A549 (cell line): ENCODE measurements around the gene UTP15. TPM values are rescaled to one million over a fixed set of nuclear protein-coding genes. Genes with fewer than 3 reads are reported as not detected.

Experiments used
- ATAC-seq, 2 experiments: fragments of 200-7000 bp in 1 of 2; fragments of >200 bp in 1 of 2; cut with Nextera tagmentation in 1 of 2; cut with Tn5 transposase in 1 of 2; 3 replicates each; pipeline versions ENCODE4 v1.8.0 to v1.9.1; 2018 to 2020; ENCODE audit warnings: mild to moderate bottlenecking in 1 of 2, moderate library complexity in 1 of 2
- CTCF ChIA-PET: fragments of 300-600 bp; sonication (Branson Sonifier 250); formaldehyde crosslinking; extraction: SDS; loops from one replicate; lab custom pipeline; 2021; ENCODE audit warnings: antibody characterized with exemption, inconsistent platforms; lab: Yijun Ruan, JAX
- POLR2A ChIA-PET: fragments of 350-600 bp; formaldehyde crosslinking; extraction: SDS; loops from one replicate; lab custom pipeline; 2021; ENCODE audit warnings: antibody characterized with exemption, inconsistent platforms; lab: Yijun Ruan, JAX
- DNase-seq, 2 experiments: peaks; one replicate each; pipeline versions ENCODE4 v3.0.0 to v3.0.0-alpha.2; 2011 to 2016; ENCODE audit warnings: low read depth in 1 of 2, low spot score in 1 of 2
- FAIRE-seq: peaks from 2 replicates; lab custom pipeline; 2011; peaks lifted over from hg19 to GRCh38; lab: Jason Lieb, UNC
- H3K27ac ChIP-seq, 2 experiments: fragments of >200 bp; sonication (Bioruptor Twin); formaldehyde crosslinking; 3 replicates each; pipeline ENCODE4 v1.5.1; 2016 to 2017
- H3K4me1 ChIP-seq: fragments of >200 bp; sonication (Bioruptor Twin); formaldehyde crosslinking; 3 replicates; pipeline ENCODE4 v1.6.1; 2016
- H3K4me2 ChIP-seq: fragments of >200 bp; sonication (Bioruptor Twin); formaldehyde crosslinking; 3 replicates; pipeline ENCODE4 v1.6.1; 2016
- H3K4me3 ChIP-seq: fragments of >200 bp; sonication (Bioruptor Twin); formaldehyde crosslinking; 3 replicates; pipeline ENCODE4 v1.5.1; 2016
- H3K9me3 ChIP-seq: fragments of >200 bp; sonication (Bioruptor Twin); formaldehyde crosslinking; 3 replicates; pipeline ENCODE4 v1.6.1; 2016
- BCL3 ChIP-seq: fragments of >200 bp; sonication (Bioruptor Twin); formaldehyde crosslinking; IDR thresholded peaks from 3 replicates; pipeline ENCODE4 v1.6.1; 2016
- CBX2 ChIP-seq: fragments of 200-600 bp; sonication (generic); IDR thresholded peaks from 2 replicates; pipeline ENCODE4 v1.6.1; 2016; ENCODE audit warnings: low read depth, mild to moderate bottlenecking, borderline replicate concordance
- CTCF ChIP-seq: fragments of >200 bp; sonication (Bioruptor Twin); formaldehyde crosslinking; IDR thresholded peaks from 3 replicates; pipeline ENCODE4 v1.5.1; 2016
- E2F6 ChIP-seq: IDR thresholded peaks from 2 replicates; pipeline ENCODE4 v1.6.1; 2012; ENCODE audit warnings: low read depth, borderline replicate concordance
- EHMT2 ChIP-seq: fragments of 200-600 bp; sonication (generic); IDR thresholded peaks from 2 replicates; pipeline ENCODE4 v1.6.1; 2016; ENCODE audit warnings: antibody characterized with exemption, low read depth, mild to moderate bottlenecking, moderate library complexity
- EP300 ChIP-seq, 2 experiments: fragments of >200 bp; sonication (Bioruptor Twin); formaldehyde crosslinking; IDR thresholded peaks; 2 replicates in 1 of 2; 3 replicates in 1 of 2; pipeline ENCODE4 v1.6.1; 2016 to 2017
- FOSL2 ChIP-seq, 2 experiments: fragments of 450-650 bp in 1 of 2; fragments of >200 bp in 1 of 2; sonication (Bioruptor Twin) in 1 of 2; formaldehyde crosslinking; IDR thresholded peaks; 2 replicates each; pipeline versions ENCODE4 v1.5.0 to v1.6.1; 2016 to 2020; ENCODE audit warnings: mild to moderate bottlenecking in 1 of 2, moderate library complexity in 1 of 2
- FOXS1 ChIP-seq: fragments of 250-450 bp; sonication (Bioruptor Pico); IDR thresholded peaks from 2 replicates; pipeline ENCODE4 v1.5.0; 2020; ENCODE audit warnings: mild to moderate bottlenecking, moderate library complexity
- GATA3 ChIP-seq: IDR thresholded peaks from 2 replicates; pipeline ENCODE4 v1.6.1; 2012; ENCODE audit warnings: borderline replicate concordance
- HEYL ChIP-seq: fragments of 250-450 bp; sonication (Bioruptor Pico); IDR thresholded peaks from 2 replicates; pipeline ENCODE4 v1.8.0; 2021; ENCODE audit warnings: mild to moderate bottlenecking, moderate library complexity
- HOXA7 ChIP-seq: fragments of 250-450 bp; sonication (Bioruptor Pico); IDR thresholded peaks from 2 replicates; pipeline ENCODE4 v1.5.0; 2020; ENCODE audit warnings: mild to moderate bottlenecking, moderate library complexity
- JUN ChIP-seq, 2 experiments: fragments of >200 bp; sonication (Bioruptor Twin); formaldehyde crosslinking; IDR thresholded peaks; 2 replicates in 1 of 2; 3 replicates in 1 of 2; pipeline ENCODE4 v1.6.1; 2016 to 2017
- KDM5A ChIP-seq: fragments of 200-600 bp; sonication (generic); IDR thresholded peaks from 2 replicates; pipeline ENCODE4 v1.6.1; 2016; ENCODE audit warnings: antibody characterized with exemption, mild to moderate bottlenecking
- MAFK ChIP-seq: fragments of 450-650 bp; IDR thresholded peaks from 2 replicates; pipeline ENCODE4 v1.6.1; 2014; ENCODE audit not compliant: partially characterized antibody
- MAX ChIP-seq: IDR thresholded peaks from 2 replicates; pipeline ENCODE4 v1.6.1; 2012
- MYC ChIP-seq: IDR thresholded peaks from 2 replicates; pipeline ENCODE4 v1.6.1; 2012; ENCODE audit warnings: mild to moderate bottlenecking, inconsistent platforms, low read length, improper control_type of control experiment, borderline replicate concordance
- PHF8 ChIP-seq: fragments of 200-600 bp; sonication (generic); IDR thresholded peaks from 2 replicates; pipeline ENCODE4 v1.6.1; 2016; ENCODE audit warnings: low read depth, mild to moderate bottlenecking, antibody characterized with exemption, moderate library complexity, borderline replicate concordance
- POLR2A ChIP-seq: IDR thresholded peaks from 2 replicates; pipeline ENCODE4 v1.6.1; 2012; ENCODE audit warnings: mild to moderate bottlenecking, low read length
- RAD21 ChIP-seq, 2 experiments: fragments of >200 bp in 1 of 2; sonication (Bioruptor Twin) in 1 of 2; formaldehyde crosslinking in 1 of 2; IDR thresholded peaks in 1 of 2; conservative IDR thresholded peaks in 1 of 2; 2 replicates in 1 of 2; 3 replicates in 1 of 2; pipeline ENCODE4 v1.6.1; 2012 to 2018; ENCODE audit warnings: inconsistent platforms in 1 of 2
- RCOR1 ChIP-seq: fragments of 150-350 bp; IDR thresholded peaks from 2 replicates; pipeline ENCODE4 v1.6.1; 2014; ENCODE audit warnings: antibody characterized with exemption, low read length, low read depth
- RFX5 ChIP-seq: fragments of 450-650 bp; IDR thresholded peaks from 2 replicates; pipeline ENCODE4 v1.7.1; 2014; ENCODE audit warnings: antibody characterized with exemption, mild to moderate bottlenecking, moderate library complexity
- TP53 ChIP-seq: fragments of 250-450 bp; sonication (Bioruptor Pico); IDR thresholded peaks from 2 replicates; pipeline ENCODE4 v1.5.0; 2021; ENCODE audit warnings: mild to moderate bottlenecking, moderate library complexity
- ZC3H11A ChIP-seq: fragments of 450-650 bp; IDR thresholded peaks from 2 replicates; pipeline ENCODE4 v1.6.1; 2014; ENCODE audit warnings: antibody characterized with exemption, mild to moderate bottlenecking
- WGBS: methylation state at CpG from one replicate; pipeline ENCODE4 v1.1.6; 2017; ENCODE audit errors: missing lambda C conversion rate; 5-methylcytosine and 5-hydroxymethylcytosine counted together
- polyA plus RNA-seq, 4 experiments: library from polyadenylated mRNA; depleted of rRNA in 3 of 4; stranded (reverse); fragments of >200 nt; fragmentation: RNase III in 1 of 4; extraction: RNeasy Plus Mini Kit Qiagen cat#74134 plus additional on column Dnase treatment in 1 of 4; gene quantifications; 2 replicates in 3 of 4; 3 replicates in 1 of 4; pipeline ENCODE4 v1.2.3, GENCODE V29; 2011 to 2017

The UTP15 gene
- polyA plus RNA-seq, 2 of the 4 experiments (the other 2 are of a cell fraction) = 21.6 to 44.0 TPM

GRCh38 chr5:73625372-73625943 lies 59.9 kb downstream of the UTP15 start:
- H3K9me3 ChIP-seq = no peaks in the 10 kb centered on the region
- CTCF ChIA-PET = interaction anchor here (0.6 to 6.1 kb wide), 9 partner anchors 11 to 168 kb away, joined by 3 to 33 read pairs (median 4); no protein-coding TSS in a partner anchor
- H3K27ac ChIP-seq = peak overlapping the region; percentile 98
- FAIRE-seq = no peak
- H3K4me3 ChIP-seq = peak overlapping the region; percentile 93
- POLR2A ChIA-PET = interaction anchor here (0.5 to 2.2 kb wide), 12 partner anchors 9 to 114 kb away, joined by 3 to 9 read pairs (median 4); no protein-coding TSS in a partner anchor
- H3K4me2 ChIP-seq = peak overlapping the region; percentile 77
- 6% methylated on average over 18 of the region's 33 CpGs for WGBS
- H3K4me1 ChIP-seq = peaks cover 51% of the 10 kb centered on the region
- DNase-seq = peak in 1 of 2 experiments; percentile 36
- ATAC-seq = peak; percentile 70 to 74; a peak in 5 of 6 replicates
- peak in 1 of 2 experiments; percentile 23; a peak in 1 of 5 replicates for TF ChIP-seq EP300 (IDR thresholded peaks at IDR 0.05)
- TF ChIP-seq POLR2A = no peak
- TF ChIP-seq ZC3H11A = no peak
- peak in 1 of 2 experiments; percentile 22; a peak in 1 of 5 replicates for TF ChIP-seq RAD21 (conservative IDR thresholded peaks at IDR 0.05 in 1 of 2, IDR thresholded peaks at IDR 0.05 in 1 of 2)
- no peak for TF ChIP-seq HEYL (CRISPR knock-in tag)
- no peak for TF ChIP-seq MYC
- TF ChIP-seq MAFK = no peak
- no peak for TF ChIP-seq RCOR1
- TF ChIP-seq CTCF = no peak
- no peak for TF ChIP-seq RFX5
- no peak for TF ChIP-seq FOSL2 (IDR thresholded peaks at IDR 0.05)
- no peak for TF ChIP-seq FOSL2 (CRISPR knock-in tag; IDR thresholded peaks at IDR 0.05)
- TF ChIP-seq HOXA7 (CRISPR knock-in tag) = no peak
- TF ChIP-seq CBX2 = no peak
- TF ChIP-seq TP53 = no peak
- peak; percentile 31; the same call in 1 of the 2 replicates for TF ChIP-seq KDM5A
- no peak for TF ChIP-seq FOXS1 (CRISPR knock-in tag)
- TF ChIP-seq PHF8 = peak; percentile 53; the same call in 1 of the 2 replicates
- TF ChIP-seq, all 56 proteins: peak for 4

- TF ChIP-seq PHF8 (0 out of 2 replicates have a peak, but pooled peaks have one; percentile 11), RCOR1 (no peak), E2F6 (0 out of 2 replicates have a peak, but pooled peaks have one; percentile 48), MAFK (no peak), MAX (peak; percentile 35), EHMT2 (no peak), BCL3 (peak; percentile 69), JUN (IDR thresholded peaks at IDR 0.05) (peak in 1 of 2 experiments; percentile 89; a peak in 4 of 5 replicates), RAD21 (conservative IDR thresholded peaks at IDR 0.05 in 1 of 2, IDR thresholded peaks at IDR 0.05 in 1 of 2) (peak in 1 of 2 experiments; percentile 30; a peak in 1 of 5 replicates), GATA3 (peak; percentile 3; the same call in 1 of the 2 replicates), POLR2A (peak; percentile 40), MYC (peak; percentile 71)
- DNase-seq (peak; percentile 73 to 77), ATAC-seq (peak; percentile 88 to 91), FAIRE-seq (no peak)
- Histone ChIP-seq H3K4me3 (peak within 1 kb of the TSS; percentile 93), H3K4me2 (peak within 1 kb of the TSS; percentile 77), H3K27ac (peak within 1 kb of the TSS; percentile 98), H3K9me3 (no peaks in the 10 kb centered on the region), H3K4me1 (peaks cover 59% of the 10 kb centered on the region)
- 3% methylated on average over 35 of the region's 92 CpGs for WGBS
- POLR2A ChIA-PET = interaction anchor here (0.5 to 2.2 kb wide), 13 partner anchors 10 to 114 kb away, joined by 3 to 9 read pairs (median 3); partner anchors contain the start of genes ANKRA2 and UTP15
- CTCF ChIA-PET = interaction anchor here (0.9 to 6.1 kb wide), 7 partner anchors 12 to 144 kb away, joined by 3 to 33 read pairs (median 4); no protein-coding TSS in a partner anchor
Measured at GRCh38 chr5:73625944-73626811, 60.6 kb downstream of the UTP15 start, which contains the start of gene ARHGEF28. TSS of gene ARHGEF28 (plus strand) at chr5:73626196. CDS start at chr5:73684852, 58,656 bp downstream.
